Ecto neural progenitor cell (in vitro differentiated cells): ENCODE results near the gene ADGRL3.
A peak's percentile ranks its signal among the peaks of the same experiment; 100 is the strongest.
"Not testable (repeated sequence)": the region's sequence is repeated elsewhere in the genome, so short reads cannot be mapped to it uniquely, and the experiment has no call there.

Experiments
- DNase-seq: peaks from one replicate; pipeline ENCODE4 v3.0.0-alpha.2; 2018; ENCODE audit warnings: low spot score

Gene ADGRL3

DNA sequence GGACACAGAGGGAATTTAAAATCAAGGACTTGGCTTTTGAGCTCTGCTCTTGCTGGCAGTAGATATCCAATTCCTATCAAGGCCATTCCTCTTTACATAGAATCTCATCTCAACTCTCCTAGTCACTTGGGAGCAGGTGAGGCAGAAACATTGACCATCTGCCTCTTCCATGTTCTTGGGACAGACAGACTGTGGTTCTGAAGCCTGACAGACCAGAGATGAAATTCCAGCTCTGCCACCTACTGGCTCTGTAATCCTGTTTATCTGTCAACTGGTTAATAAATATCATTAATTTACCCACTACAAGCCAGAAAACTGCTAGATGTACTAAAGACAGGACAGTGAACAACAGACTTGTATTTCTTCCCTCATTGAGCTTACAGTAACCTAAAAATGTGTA is 300.8 kb downstream of the ADGRL3 start:
- DNase-seq, result no peak

GRCh38 chr4:61501812-61502211 is 301.7 kb downstream of the ADGRL3 start:
- no peak for DNase-seq

DNA sequence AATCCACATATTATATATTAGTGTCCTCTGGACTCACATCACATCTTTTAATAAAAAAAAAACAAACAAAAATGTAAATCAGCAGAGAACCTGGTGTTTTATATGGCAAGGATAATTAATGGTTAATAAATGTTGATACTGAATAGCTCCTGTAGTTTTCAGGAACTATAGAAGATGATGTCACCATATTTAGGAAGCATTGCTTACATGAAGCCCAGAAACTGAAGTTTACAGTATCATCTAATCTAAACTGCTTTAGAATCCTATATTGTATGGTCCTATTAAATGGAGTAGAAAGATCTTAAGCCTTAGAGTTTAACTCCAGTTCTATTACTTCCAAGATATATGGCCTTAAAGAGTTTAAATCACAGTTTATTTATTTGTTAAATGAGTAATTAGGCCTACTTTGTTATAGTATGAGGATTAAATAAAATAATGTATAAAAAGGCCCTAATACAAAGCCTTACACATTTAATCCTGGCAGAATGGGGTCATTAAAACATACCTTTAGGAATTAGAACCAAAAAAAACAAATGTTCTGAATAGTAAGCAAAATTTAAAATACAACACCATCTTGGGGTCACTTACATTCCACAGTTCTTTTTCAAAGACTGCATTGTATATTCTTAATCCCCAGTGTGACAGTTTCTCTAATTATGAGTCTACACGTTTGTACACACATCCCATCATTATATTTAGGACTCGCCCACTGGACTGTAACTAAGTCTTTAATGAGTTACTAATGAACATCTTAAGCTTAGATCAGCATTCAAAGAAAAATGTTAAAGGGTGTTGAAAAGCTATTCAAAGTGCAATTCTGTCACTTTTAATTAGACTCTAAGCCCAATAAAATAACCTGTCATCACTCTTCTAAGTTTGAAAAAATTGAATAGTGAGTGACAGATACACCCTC is 305.9 kb downstream of the ADGRL3 start:
- DNase-seq, result no peak

- DNase-seq, result no peak
Measured at GRCh38 chr4:61507091-61507490, 307.0 kb downstream of the ADGRL3 start.

DNA sequence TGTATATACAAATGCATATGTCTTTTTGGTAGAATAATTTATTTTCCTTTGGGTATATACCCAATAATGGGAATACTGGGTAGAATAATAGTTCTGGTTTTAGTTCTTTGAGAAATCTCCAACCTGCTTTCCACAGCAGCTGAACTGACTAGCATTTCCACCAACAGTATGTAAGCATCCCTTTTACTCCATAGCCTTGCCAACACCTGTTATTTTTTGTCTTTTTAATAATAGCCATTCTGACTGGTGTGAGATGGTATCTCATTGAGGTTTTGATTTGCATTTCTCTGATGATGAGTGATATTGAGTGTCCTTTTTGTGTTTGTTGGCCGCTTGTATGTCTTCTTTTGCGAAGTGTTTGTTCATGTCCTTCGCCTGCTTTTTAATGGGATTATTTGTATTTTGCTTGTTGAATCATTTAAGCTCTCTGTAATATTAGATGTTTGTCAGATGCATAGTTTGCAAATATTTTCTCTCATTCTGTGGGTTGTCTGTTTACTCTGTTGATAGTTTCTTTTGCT is 309.7 kb downstream of the ADGRL3 start:
- DNase-seq, result not testable (repeated sequence)

DNA sequence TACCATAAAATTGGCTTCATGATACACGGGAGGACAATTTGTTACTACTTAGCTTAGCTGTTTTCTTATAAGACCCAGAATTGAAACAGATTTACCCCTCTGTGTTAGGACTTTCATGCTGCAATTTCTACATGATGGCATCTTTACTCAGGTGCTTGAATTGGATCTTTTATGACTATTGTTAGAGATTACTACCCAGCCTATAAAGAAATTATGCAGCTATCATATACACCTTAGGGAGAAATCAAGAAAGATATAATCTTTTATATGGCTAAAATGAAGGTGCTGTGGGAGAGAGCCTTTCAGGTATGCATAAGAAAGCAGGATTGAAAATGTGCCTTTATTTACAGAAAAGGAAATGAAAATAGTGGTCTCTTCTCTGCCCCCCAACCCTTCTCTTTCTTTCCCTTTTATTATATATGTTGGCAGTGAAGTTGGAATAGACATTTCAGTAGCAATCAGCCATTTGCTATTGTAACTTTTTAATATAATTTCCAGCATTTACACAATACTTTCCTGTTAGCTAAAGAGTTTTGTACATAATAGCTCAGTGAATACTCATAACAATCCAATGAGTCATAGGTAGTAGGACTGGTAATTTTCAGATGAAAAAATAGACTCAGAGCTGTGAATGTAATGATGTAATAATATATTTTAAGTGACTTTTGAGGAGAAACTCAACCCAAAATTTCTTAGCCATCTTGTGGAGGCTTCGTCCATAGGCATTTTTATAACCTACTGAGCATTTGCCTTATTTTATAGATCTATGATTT is 311.8 kb downstream of the ADGRL3 start:
- no peak for DNase-seq

DNA sequence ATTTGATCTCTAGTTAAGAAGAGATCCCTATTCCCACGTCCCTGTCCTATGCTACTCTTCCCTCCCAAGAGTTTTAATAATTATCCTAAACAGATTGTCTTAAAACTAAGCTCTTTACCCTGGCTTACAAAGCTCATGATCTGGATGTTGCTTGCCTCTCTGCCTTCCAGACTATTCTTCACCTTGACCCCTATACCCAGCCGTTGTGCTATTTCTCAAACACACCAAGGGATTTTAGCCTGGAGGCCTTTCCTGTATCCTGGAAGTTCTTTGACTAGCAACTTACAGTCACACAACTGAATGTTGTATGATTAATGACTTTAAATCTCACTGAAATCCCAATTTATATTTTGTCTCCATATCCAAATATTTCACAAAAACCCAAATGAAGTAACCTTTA is 314.9 kb downstream of the ADGRL3 start:
- DNase-seq, result no peak

DNA sequence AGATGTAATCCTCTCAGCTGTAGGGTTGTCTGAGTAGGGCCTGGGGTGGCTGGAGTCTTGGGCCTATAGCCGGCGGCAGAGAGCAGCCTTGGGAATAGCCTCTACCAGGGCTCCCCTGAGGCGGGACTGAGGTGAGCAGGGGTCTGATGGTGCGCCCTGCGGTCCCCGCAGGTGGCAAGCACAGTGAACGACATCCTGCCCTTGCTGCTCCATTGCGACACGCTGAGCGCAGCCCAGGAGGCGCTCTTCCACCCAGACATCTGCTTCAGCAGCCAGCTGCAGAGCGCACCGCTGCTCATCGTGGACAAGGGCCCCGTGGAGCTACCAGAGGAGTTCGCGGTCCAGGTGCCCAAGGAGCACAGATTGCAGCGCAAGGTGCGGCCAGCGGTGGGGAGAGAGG is 317.0 kb downstream of the ADGRL3 start:
- peak; percentile 59 for DNase-seq

- DNase-seq, result no peak
Measured at GRCh38 chr4:61520166-61520565, 320.0 kb downstream of the ADGRL3 start.

- no peak for DNase-seq
Measured at GRCh38 chr4:61520681-61521160, 320.6 kb downstream of the ADGRL3 start.

DNA sequence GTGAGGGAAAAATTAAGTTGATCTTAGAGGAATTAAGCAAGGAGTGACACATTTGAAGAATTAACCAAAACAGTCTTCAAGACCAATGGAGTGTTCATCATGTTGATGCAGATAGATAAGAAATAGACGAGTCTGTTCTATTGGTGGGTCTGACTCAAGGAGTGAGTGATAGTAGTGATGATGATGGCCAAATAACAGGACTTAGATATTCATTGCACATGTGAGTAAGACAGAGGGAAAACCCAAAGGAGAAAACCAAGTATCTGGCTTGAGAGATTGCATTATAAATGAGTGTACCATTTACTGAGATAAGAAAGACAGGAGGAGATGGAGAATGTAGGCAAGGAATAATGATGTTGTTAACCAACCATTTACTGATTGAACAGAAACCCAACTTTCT is 321.3 kb downstream of the ADGRL3 start:
- no peak for DNase-seq

DNA sequence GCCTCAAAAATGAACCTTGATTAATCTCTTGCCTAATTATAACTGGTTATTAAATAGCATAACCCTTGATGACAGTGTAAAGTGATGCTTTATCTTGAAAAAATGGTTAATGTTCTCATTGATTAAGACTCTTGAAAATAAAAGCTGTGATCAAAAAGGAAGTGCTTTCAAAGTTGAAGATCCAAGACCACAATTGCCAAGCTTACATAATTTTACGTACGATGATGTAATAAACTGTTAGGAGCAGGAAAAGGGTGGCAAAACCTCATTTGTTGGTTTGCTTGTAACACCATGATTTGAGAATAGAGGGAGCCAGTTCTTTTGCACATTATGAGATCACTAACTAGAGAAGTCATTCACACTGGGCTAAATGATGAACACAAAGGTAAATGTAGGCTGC is 322.2 kb downstream of the ADGRL3 start:
- DNase-seq, result no peak

- DNase-seq, result no peak
Measured at GRCh38 chr4:61527888-61528287, 327.8 kb downstream of the ADGRL3 start.

GRCh38 chr4:61528595-61528994 is 328.5 kb downstream of the ADGRL3 start:
- DNase-seq, result no peak

- no peak for DNase-seq
Measured at GRCh38 chr4:61531188-61531587, 331.1 kb downstream of the ADGRL3 start.

DNA sequence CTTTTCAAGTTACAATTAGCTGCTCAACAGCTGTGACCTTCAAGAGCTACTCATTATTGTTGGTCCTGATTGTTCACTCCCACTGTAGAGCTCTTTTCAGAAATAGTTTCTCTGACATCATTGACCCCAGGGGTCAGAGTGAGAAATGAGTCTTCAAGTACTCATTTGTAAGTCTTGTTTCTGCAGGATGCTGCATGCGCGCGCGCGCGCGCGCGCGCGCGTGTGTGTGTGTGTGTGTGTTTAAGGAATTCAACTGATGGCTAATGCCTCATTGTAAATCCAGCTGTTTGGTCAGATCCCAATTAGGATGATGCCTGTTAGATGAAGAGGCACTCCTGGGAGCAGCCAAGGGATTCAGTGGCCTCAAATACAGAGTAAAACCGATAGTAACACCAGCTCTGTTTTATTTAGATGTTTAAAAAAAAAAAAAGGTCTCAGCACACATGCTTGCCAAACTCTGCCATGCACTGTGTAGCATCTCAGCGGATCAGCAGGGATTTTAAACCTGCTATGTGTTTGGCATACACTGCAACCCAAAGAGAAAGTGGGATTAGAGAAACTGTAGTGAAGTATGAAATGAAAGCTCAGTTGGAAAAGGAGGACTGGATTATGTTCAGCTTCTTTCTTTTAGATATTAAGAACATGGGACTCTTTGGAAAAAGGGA is 332.3 kb downstream of the ADGRL3 start:
- DNase-seq, result peak; percentile 67

GRCh38 chr4:61533140-61533539 is 333.0 kb downstream of the ADGRL3 start:
- no peak for DNase-seq

- DNase-seq, result peak; percentile 44
Measured at GRCh38 chr4:61540944-61541343, 340.8 kb downstream of the ADGRL3 start.

DNA sequence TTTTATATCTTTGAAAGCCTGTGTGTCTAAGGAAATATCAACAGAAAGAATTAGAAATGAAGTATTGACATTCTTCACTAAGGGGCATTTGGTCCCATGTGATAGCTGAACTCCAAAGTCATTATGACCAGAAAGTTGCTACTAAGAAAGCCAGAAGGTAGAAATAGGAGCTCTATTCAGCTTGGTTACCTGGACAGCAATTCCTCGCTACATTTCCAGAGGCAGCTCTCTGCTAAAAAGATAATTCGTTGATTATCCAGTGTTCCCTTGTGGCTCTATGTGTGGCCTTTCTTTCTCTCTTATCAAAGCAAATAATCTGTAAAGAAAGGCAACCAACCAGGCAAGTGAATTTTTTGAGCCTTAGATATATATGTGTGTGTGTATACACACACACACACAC is 341.3 kb downstream of the ADGRL3 start:
- DNase-seq, result no peak

- no peak for DNase-seq
Measured at GRCh38 chr4:61543976-61544375, 343.9 kb downstream of the ADGRL3 start.

- no peak for DNase-seq
Measured at GRCh38 chr4:61545902-61546480, 345.9 kb downstream of the ADGRL3 start.

DNA sequence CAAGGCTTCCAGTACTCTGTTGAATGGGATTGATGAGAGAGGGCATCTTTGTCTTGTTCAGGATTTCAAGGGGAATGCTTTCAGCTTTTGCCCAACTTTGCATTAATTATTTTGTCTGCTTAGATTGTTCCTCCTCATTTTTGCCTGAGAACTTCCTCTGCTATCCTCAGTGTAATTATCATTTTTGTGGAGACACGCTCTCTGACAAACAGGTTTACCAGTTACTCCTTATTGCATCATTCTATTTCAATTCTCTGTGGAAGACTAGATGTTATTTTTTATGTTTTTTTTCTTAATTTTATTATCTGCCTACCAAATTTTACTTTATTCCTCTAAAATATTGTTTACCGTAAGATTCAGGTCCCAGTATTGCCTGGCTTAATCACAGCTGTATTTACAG is 349.2 kb downstream of the ADGRL3 start:
- no peak for DNase-seq
